ENCODE data around the gene CDK5R2. TPM values are rescaled to one million over a fixed set of nuclear protein-coding genes. Genes with fewer than 3 reads are reported as not detected.
A peak's percentile ranks its signal among the peaks of the same experiment; 100 is the strongest.

Gene CDK5R2
- total RNA-seq, 1 experiment from 2014 or later: 0.17 TPM

DNA sequence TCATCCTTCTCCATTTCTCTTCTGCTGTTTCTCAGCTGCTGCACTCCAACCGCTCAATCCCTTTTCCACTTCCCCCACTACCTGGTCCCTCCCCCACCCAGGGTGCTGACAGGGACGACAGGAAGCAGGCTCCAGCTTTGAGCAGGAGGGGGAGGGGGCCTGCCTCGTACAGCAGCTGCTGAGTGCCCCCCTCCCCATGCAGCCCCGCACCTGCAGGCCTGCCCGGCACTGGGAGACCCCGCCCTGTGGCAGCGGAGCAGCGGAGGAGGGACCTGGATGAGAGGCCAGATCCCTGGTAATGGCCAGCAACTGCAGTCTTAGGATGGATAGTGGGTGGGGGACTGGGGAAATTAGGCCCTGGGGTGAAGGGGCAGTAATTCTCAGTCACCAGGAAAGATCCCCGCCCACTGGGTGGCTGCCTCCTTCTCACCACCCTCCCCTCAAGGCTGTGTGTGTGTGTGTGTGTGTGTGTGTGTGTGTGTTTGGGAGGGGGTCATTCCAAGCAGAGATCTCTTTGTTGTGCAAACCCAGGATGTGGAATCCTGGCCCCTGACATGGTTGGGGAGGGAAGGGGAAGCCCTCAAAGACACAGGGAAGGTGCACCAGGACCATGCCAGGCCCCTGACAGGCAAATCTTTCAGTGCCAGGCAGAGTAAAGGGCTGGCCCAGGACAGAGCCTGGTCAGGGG lies 40.6 kb downstream of the CDK5R2 start:
- DNase-seq: peak; percentile 89
- peaks cover 98% of the 10 kb centered on the region for H3K27me3 ChIP-seq (ENCODE audit: control insufficient read depth, insufficient read depth, low read length)

DNA sequence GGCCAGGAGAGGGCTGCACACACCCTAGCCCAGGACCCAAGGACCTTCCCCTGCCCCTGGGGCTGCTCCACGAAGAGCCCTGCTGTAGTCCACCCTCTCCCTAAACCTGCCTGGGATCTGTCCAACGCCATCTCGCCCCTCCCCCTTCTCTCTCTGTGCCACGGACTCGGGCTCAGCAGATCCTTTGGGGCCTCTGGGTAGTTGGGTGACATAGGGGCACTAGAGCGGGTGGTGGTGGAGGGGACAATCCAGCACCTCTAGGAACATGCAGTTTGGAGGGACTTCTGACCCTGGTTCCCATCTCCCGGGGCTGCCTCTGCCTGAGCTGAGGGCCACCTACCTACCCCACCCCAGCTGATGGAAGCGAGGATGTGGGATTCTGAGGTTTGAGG lies 41.1 kb downstream of the CDK5R2 start:
- Histone ChIP-seq H3K36me3 (replicated peaks; ENCODE audit: control insufficient read depth, insufficient read depth, low read length) (no peaks in the 10 kb centered on the region), H3K4me3 (ENCODE audit: insufficient read depth, low read depth, low read length) (peak overlapping the region; percentile 37; the same call in 1 of the 2 replicates), H3K27me3 (ENCODE audit: control insufficient read depth, insufficient read depth, low read length) (peaks cover 98% of the 10 kb centered on the region)
- DNase-seq: no peak

More for the DNA sequence above, 40.6 kb downstream of the CDK5R2 start:
- Histone ChIP-seq H3K4me3 (ENCODE audit: insufficient read depth, low read depth, low read length) (peak overlapping the region; percentile 37), H3K36me3 (replicated peaks; ENCODE audit: control insufficient read depth, insufficient read depth, low read length) (no peaks in the 10 kb centered on the region)

DNA sequence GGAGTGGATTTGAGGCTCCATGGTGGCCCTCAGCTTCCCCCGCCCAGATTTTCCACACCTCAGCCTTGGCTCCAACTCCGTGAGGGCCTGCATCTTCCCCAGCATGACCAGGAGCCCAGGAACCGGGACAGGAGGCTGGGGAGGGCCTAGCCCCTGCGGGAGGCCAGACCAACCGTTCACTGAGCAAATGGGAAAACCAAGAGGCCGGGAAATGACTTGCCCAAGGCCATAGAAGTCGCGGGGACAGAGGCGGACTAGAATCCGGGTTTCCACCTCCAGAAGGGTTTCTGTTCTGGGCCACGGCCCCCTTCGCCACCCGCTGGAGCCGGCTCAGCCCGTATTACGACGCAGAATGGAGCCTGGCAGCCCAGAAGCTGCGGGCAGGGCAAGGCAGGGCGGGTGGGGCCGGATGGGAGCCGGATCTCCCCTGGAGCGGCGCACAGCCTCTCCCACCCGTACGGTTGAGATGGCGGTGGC lies 41.7 kb downstream of the CDK5R2 start:
- no peak for DNase-seq
- no peaks in the 10 kb centered on the region for H3K36me3 ChIP-seq (replicated peaks; ENCODE audit: control insufficient read depth, insufficient read depth, low read length)
- H3K27me3 ChIP-seq (ENCODE audit: control insufficient read depth, insufficient read depth, low read length): peaks cover 98% of the 10 kb centered on the region
- peak overlapping the region; percentile 37 for H3K4me3 ChIP-seq (ENCODE audit: insufficient read depth, low read depth, low read length)

GRCh38 chr2:219001577-219002394 lies 42.3 kb downstream of the CDK5R2 start:
- Histone ChIP-seq H3K36me3 (replicated peaks; ENCODE audit: control insufficient read depth, insufficient read depth, low read length) (no peaks in the 10 kb centered on the region), H3K27me3 (ENCODE audit: control insufficient read depth, insufficient read depth, low read length) (peaks cover 94% of the 10 kb centered on the region), H3K4me3 (ENCODE audit: insufficient read depth, low read depth, low read length) (peak overlapping the region; percentile 49)
- peak; percentile 89 for DNase-seq

- peaks cover 87% of the 10 kb centered on the region for H3K27me3 ChIP-seq (ENCODE audit: control insufficient read depth, insufficient read depth, low read length)
- peak overlapping the region; percentile 49 for H3K4me3 ChIP-seq (ENCODE audit: insufficient read depth, low read depth, low read length)
- no peaks in the 10 kb centered on the region for H3K36me3 ChIP-seq (replicated peaks; ENCODE audit: control insufficient read depth, insufficient read depth, low read length)
- peak; percentile 98 for DNase-seq
These were observed 43.2 kb downstream of the CDK5R2 start for GRCh38 chr2:219002395-219003266.

- Histone ChIP-seq H3K4me3 (ENCODE audit: insufficient read depth, low read depth, low read length) (no peak overlapping the region), H3K36me3 (replicated peaks; ENCODE audit: control insufficient read depth, insufficient read depth, low read length) (no peaks in the 10 kb centered on the region), H3K27me3 (ENCODE audit: control insufficient read depth, insufficient read depth, low read length) (peaks cover 81% of the 10 kb centered on the region)
- peak; percentile 67 for DNase-seq
These were observed 43.8 kb downstream of the CDK5R2 start for GRCh38 chr2:219003267-219003634.

DNA sequence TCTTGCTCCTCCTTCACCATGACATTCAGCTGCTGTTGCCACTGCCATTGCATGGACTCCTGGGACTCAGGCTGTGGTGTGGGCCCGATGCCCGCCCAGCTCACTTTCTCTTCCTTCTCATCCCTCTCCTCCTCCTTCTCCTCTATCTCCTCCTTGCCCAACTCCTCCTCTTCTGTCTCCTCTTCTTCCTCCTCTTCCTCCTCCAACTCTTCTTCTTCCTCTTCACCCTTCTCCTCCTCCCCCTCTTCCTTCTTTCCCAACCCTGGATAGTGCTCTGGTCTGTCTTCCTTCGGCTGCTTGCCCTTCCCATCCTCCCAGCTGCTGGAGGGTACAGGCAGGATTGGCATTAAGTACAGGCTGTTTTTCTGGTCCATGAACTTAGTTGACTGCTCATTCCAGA lies 44.5 kb downstream of the CDK5R2 start:
- no peak overlapping the region for H3K4me3 ChIP-seq (ENCODE audit: insufficient read depth, low read depth, low read length)
- H3K27me3 ChIP-seq (ENCODE audit: control insufficient read depth, insufficient read depth, low read length): peaks cover 74% of the 10 kb centered on the region
- no peaks in the 10 kb centered on the region for H3K36me3 ChIP-seq (replicated peaks; ENCODE audit: control insufficient read depth, insufficient read depth, low read length)
- no peak for DNase-seq

- Histone ChIP-seq H3K4me3 (ENCODE audit: insufficient read depth, low read depth, low read length) (no peak overlapping the region), H3K27me3 (ENCODE audit: control insufficient read depth, insufficient read depth, low read length) (peaks cover 26% of the 10 kb centered on the region), H3K36me3 (replicated peaks; ENCODE audit: control insufficient read depth, insufficient read depth, low read length) (no peaks in the 10 kb centered on the region)
- no peak for DNase-seq
These were observed 49.8 kb downstream of the CDK5R2 start for GRCh38 chr2:219009294-219009693.

DNA sequence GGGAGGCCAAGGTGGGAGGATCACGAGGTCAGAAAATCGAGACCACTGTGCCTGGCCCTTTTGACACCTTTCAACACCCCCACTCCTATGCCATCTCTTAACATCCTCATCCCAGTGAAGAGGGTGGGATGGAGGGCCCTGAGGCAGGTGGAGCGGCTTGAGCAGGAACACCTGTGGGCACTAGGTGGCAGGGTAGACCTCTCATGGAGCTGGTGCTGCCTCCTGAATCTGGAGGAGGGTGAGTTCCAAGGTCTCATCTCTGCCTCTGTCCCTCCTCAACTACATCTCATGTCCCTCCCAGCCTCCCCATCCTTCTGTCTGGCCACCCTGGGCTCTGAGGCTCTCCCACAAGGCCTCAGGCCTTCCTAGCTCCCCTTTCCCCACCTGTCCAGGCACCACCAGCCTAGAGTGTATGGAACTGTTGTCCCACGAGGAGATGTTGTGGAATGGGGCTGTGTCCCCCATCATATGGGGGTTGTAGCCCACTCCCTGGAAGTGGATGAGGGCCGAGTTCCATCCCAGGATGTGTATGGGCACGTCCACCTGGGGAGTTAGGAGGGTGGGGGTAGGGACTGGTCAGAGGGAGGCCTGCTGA lies 50.8 kb downstream of the CDK5R2 start:
- Histone ChIP-seq H3K27me3 (ENCODE audit: control insufficient read depth, insufficient read depth, low read length) (peaks cover 19% of the 10 kb centered on the region), H3K4me3 (ENCODE audit: insufficient read depth, low read depth, low read length) (no peak overlapping the region), H3K36me3 (replicated peaks; ENCODE audit: control insufficient read depth, insufficient read depth, low read length) (no peaks in the 10 kb centered on the region)
- peak; percentile 86 for DNase-seq

- H3K36me3 ChIP-seq (replicated peaks; ENCODE audit: control insufficient read depth, insufficient read depth, low read length): no peaks in the 10 kb centered on the region
- DNase-seq: no peak
- H3K27me3 ChIP-seq (ENCODE audit: control insufficient read depth, insufficient read depth, low read length): peaks cover 14% of the 10 kb centered on the region
- H3K4me3 ChIP-seq (ENCODE audit: insufficient read depth, low read depth, low read length): no peak overlapping the region
These were observed 51.4 kb downstream of the CDK5R2 start for GRCh38 chr2:219010873-219011272.

Other genes with a start within 250 kb of the CDK5R2 start
- 82.1 and 87.6 TPM in 2 replicates for gene TTLL4, start 248.8 kb upstream of the CDK5R2 start, total RNA-seq (2014; rRNA removed; shearing (Covaris generic))
- gene CYP27A1, start 177.5 kb upstream of the CDK5R2 start, total RNA-seq (2014; rRNA removed; shearing (Covaris generic)): 14.3 and 15.4 TPM in 2 replicates
- not detected in 2 replicates for gene PRKAG3, start 127.9 kb upstream of the CDK5R2 start, total RNA-seq (2014; rRNA removed; shearing (Covaris generic))
- gene WNT6, start 99.9 kb upstream of the CDK5R2 start, total RNA-seq (2014; rRNA removed; shearing (Covaris generic)): not detected in 2 replicates
- gene WNT10A, start 78.8 kb upstream of the CDK5R2 start, total RNA-seq (2014; rRNA removed; shearing (Covaris generic)): 0.33 TPM in 1 of 2 replicates, not detected in the other
- not detected in 2 replicates for gene FEV, start 25.5 kb downstream of the CDK5R2 start, total RNA-seq (2014; rRNA removed; shearing (Covaris generic))
- gene CRYBA2, start 33.8 kb downstream of the CDK5R2 start, total RNA-seq (2014; rRNA removed; shearing (Covaris generic)): not detected in 2 replicates
- gene CFAP65, start 81.8 kb downstream of the CDK5R2 start, total RNA-seq (2014; rRNA removed; shearing (Covaris generic)): 0.11 TPM in 1 of 2 replicates, not detected in the other
- gene IHH, start 101.3 kb downstream of the CDK5R2 start, total RNA-seq (2014; rRNA removed; shearing (Covaris generic)): 1.1 TPM in 2 replicates
- 22.0 and 22.7 TPM in 2 replicates for gene NHEJ1, start 201.1 kb downstream of the CDK5R2 start, total RNA-seq (2014; rRNA removed; shearing (Covaris generic))
- gene SLC23A3, start 210.4 kb downstream of the CDK5R2 start, total RNA-seq (2014; rRNA removed; shearing (Covaris generic)): not detected in 2 replicates
- 27.7 and 33.2 TPM in 2 replicates for gene CNPPD1, start 217.3 kb downstream of the CDK5R2 start, total RNA-seq (2014; rRNA removed; shearing (Covaris generic))
- gene RETREG2, start 218.6 kb downstream of the CDK5R2 start, total RNA-seq (2014; rRNA removed; shearing (Covaris generic)): 60.2 and 64.5 TPM in 2 replicates
- gene ZFAND2B, start 247.1 kb downstream of the CDK5R2 start, total RNA-seq (2014; rRNA removed; shearing (Covaris generic)): 25.3 and 29.9 TPM in 2 replicates